ENCODE measurements around the gene CDH15.

DNA sequence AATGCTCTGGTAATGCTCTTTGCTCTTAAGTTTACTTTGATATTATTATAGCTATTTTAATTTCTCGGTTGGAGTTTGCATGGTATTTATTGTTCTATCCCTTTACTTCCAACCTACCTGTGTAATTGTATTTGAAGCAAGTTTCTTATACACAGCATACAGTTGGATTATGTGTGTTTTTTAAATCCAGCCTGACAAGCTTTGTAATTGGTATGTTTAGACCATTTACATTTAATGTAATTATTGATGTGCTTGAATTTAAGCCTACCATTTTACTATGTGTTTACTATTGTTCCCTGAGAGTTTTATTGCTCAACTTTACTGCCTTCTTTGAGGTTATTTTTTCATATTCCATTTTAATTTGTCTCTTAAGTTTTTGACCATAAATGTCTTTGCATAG lies 42.2 kb upstream of the CDH15 start:
- TF ChIP-seq, protein P1, sequence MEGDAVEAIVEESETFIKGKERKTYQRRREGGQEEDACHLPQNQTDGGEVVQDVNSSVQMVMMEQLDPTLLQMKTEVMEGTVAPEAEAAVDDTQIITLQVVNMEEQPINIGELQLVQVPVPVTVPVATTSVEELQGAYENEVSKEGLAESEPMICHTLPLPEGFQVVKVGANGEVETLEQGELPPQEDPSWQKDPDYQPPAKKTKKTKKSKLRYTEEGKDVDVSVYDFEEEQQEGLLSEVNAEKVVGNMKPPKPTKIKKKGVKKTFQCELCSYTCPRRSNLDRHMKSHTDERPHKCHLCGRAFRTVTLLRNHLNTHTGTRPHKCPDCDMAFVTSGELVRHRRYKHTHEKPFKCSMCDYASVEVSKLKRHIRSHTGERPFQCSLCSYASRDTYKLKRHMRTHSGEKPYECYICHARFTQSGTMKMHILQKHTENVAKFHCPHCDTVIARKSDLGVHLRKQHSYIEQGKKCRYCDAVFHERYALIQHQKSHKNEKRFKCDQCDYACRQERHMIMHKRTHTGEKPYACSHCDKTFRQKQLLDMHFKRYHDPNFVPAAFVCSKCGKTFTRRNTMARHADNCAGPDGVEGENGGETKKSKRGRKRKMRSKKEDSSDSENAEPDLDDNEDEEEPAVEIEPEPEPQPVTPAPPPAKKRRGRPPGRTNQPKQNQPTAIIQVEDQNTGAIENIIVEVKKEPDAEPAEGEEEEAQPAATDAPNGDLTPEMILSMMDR (IDR thresholded peaks at IDR 0.05), result no peak
- no peak for TF ChIP-seq POLR2A (IDR thresholded peaks at IDR 0.05)

All from heart left ventricle (tissue), 13 donors.